Tibial nerve (tissue), 4 donors: Measurements from ENCODE around the gene AURKAIP1. TPM values are rescaled to one million over a fixed set of nuclear protein-coding genes. Genes with fewer than 3 reads are reported as not detected.
"Not testable (repeated sequence)": the region's sequence is repeated elsewhere in the genome, so short reads cannot be mapped to it uniquely, and the experiment has no call there.

Experiments
- DNase-seq, 2 donors: peaks; one replicate each; pipeline ENCODE4 v3.0.0-alpha.2; 2019; ENCODE audit warnings: low spot score in 2 of 2
- H3K27ac ChIP-seq, 4 donors: fragments of 200-600 bp; sonication (generic) in 3 of 4; one replicate each; pipeline ENCODE4 v1.5.1; 2017 to 2019; ENCODE audit warnings: mild to moderate bottlenecking in 1 of 4
- H3K27me3 ChIP-seq, 2 donors: fragments of 200-600 bp; sonication (generic) in 1 of 2; one replicate each; pipeline versions ENCODE4 v1.5.1 to v1.6.0; 2017 to 2019
- H3K36me3 ChIP-seq, 3 donors: fragments of 200-600 bp; sonication (generic); one replicate each; pipeline ENCODE4 v1.5.1; 2018 to 2019
- H3K4me1 ChIP-seq, 4 donors: fragments of 200-600 bp; sonication (generic) in 3 of 4; one replicate each; pipeline ENCODE4 v1.5.1; 2017 to 2019
- H3K4me3 ChIP-seq, 4 donors: fragments of 200-600 bp; sonication (generic) in 3 of 4; one replicate each; pipeline ENCODE4 v1.5.1; 2017 to 2019; ENCODE audit warnings: mild to moderate bottlenecking in 1 of 4, moderate library complexity in 1 of 4
- H3K9me3 ChIP-seq, 4 donors: fragments of 200-600 bp; sonication (generic) in 3 of 4; one replicate each; pipeline ENCODE4 v1.5.1; 2017 to 2019
- EP300 ChIP-seq, 2 donors: sonication (generic); formaldehyde crosslinking; IDR thresholded peaks; one replicate each; pipeline ENCODE4 v1.6.1; 2017; ENCODE audit warnings: antibody characterized with exemption in 2 of 2, mild to moderate bottlenecking in 1 of 2
- POLR2A ChIP-seq, 2 donors: fragments of 450-650 bp; IDR thresholded peaks; one replicate each; pipeline ENCODE4 v1.6.1; 2017; ENCODE audit warnings: antibody characterized with exemption in 2 of 2, mild to moderate bottlenecking in 2 of 2, moderate library complexity in 2 of 2
- WGBS, 2 donors: methylation state at CpG; one replicate each; pipeline ENCODE4 v1.1.5; 2018; 5-methylcytosine and 5-hydroxymethylcytosine counted together
- total RNA-seq, 4 donors: library from RNA; depleted of rRNA; stranded (reverse); fragments of >200 nt; gene quantifications; one replicate each; pipeline ENCODE4 v1.1.0, GENCODE V29; 2016
- TF ChIP-seq, protein P1 (sequence below), 5 experiments: fragments of 200-600 bp in 3 of 5; fragments of 450-650 bp in 2 of 5; sonication (generic) in 3 of 5; IDR thresholded peaks; one replicate each; pipeline ENCODE4 v1.5.1; 2016 to 2019; ENCODE audit warnings: antibody characterized with exemption in 5 of 5, mild to moderate bottlenecking in 3 of 5, moderate library complexity in 2 of 5

Gene AURKAIP1
- total RNA-seq, 4 donors from 2014 or later: 63.9 to 128 (median 105) TPM

DNA sequence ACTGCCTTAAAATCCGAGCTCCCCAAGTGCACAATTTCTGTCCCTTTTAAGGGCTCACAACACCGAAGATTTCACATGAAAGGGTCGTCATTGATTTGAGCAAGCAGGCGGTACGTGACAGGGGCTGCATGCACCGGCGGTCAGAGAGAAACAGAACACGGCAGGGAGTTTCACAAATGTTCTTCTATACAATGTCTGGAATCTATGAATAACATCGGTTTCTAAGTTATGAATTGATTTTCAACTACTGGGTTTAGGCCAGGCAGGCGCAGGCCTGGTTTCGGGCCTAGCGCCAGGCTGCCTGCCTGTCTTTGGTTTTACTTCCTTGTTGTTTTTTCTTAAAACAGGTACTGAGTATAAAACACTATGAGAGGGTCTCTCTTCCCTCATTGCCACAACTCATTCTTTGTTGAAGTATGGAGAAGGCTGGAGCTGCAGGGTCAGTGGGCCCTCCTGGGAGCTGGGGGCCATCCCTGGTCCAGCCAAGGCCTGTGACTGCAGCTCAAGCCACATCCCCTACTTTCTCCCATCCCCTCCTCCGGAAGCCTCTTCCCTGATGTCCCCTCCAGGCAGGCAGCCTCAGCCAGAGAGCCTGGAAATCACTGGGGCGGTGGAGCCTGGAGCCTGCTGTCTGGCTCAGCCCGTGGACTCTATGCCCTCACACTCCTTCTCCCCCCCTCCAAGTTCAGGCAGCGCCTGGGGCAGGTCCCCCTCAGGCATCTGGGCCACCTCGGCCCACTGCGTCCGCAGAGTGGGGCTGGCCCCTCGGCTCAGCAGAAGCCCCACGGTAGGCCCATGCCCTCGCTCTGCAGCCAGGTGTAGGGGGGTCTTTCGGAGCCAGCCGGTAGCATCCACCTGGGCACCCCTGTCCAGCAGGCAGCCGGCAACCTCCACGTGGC is 43.7 kb upstream of the AURKAIP1 start:
- H3K36me3 ChIP-seq: no peaks in the 10 kb centered on the region
- H3K9me3 ChIP-seq: no peaks in the 10 kb centered on the region
- H3K4me3 ChIP-seq: peak overlapping the region in 1 of 4 donors; percentile 55
- peaks cover 0 to 54% (median 18%) of the 10 kb centered on the region in 4 donors for H3K4me1 ChIP-seq
- 80 to 87% methylated on average over 15 to 24 of the region's 26 CpGs for WGBS, 2 donors
- peak overlapping the region; percentile 78 to 92 (median 81) for H3K27ac ChIP-seq
- no peaks in the 10 kb centered on the region for H3K27me3 ChIP-seq
- DNase-seq: no peak
- TF ChIP-seq POLR2A (IDR thresholded peaks at IDR 0.05) (no peak), EP300 (IDR thresholded peaks at IDR 0.05) (no peak)
- TF ChIP-seq, protein P1, sequence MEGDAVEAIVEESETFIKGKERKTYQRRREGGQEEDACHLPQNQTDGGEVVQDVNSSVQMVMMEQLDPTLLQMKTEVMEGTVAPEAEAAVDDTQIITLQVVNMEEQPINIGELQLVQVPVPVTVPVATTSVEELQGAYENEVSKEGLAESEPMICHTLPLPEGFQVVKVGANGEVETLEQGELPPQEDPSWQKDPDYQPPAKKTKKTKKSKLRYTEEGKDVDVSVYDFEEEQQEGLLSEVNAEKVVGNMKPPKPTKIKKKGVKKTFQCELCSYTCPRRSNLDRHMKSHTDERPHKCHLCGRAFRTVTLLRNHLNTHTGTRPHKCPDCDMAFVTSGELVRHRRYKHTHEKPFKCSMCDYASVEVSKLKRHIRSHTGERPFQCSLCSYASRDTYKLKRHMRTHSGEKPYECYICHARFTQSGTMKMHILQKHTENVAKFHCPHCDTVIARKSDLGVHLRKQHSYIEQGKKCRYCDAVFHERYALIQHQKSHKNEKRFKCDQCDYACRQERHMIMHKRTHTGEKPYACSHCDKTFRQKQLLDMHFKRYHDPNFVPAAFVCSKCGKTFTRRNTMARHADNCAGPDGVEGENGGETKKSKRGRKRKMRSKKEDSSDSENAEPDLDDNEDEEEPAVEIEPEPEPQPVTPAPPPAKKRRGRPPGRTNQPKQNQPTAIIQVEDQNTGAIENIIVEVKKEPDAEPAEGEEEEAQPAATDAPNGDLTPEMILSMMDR (IDR thresholded peaks at IDR 0.05): no peak

DNA sequence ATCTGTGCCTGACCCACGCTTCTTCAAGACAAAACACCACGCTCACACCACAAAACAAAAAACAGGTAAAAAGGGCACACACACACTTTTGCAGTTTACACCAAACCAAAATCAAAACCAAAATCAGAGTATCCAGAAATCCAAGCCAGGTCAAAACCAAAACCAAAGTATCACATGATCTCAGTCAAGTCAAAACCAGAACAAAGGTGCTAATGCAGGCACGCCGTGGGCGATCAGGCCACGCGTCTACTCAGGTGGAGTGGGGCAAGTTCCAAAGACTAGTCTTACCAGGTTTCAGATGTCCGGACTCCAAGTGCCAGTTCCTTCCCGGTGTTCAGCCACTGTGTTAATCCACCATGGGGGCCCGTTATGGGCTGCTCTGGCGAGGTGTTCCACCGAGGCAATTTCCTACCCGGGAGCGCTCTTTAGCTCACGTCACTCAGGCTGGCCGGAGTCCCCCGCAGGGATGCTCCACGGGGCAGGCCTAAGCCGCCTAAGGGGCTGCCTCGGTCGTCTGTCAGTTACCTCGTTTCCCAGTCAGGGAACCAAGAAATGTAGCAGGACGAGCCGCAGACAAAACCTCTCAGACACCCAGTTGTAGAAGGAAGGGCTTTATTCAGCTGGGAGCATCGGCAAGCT is 42.9 kb upstream of the AURKAIP1 start:
- not testable (repeated sequence) for H3K36me3 ChIP-seq, H3K9me3 ChIP-seq, H3K4me3 ChIP-seq, DNase-seq, H3K27me3 ChIP-seq
- H3K4me1 ChIP-seq: peaks cover 0 to 50% (median 16%) of the 10 kb centered on the region in 4 donors
- H3K27ac ChIP-seq: peak overlapping the region in 1 of 4 donors; percentile 92
- WGBS, 2 donors: 83 to 84% methylated on average over 18 to 25 of the region's 25 CpGs

DNA sequence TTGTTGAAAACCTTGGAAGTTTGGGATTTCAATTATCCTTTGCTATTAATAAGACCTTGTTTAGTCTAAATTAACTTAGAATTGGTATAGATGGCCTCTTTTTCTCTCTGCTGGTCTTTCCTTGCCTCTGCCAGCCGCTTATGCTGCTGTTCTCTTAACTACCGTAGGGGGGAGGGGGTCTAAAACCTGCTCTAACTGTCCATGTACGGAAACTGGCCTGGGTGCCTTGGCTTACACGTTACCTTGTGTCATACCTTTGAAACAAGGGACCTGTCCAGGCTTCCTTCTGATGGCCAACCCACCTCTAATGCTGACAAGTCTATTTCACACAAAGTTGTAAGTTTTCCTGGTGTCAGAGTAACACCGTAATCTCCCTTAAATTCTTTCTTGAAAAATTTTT is 42.4 kb upstream of the AURKAIP1 start:
- WGBS, 2 donors: 70% methylated on average over 5 of the region's 5 CpGs
- not testable (repeated sequence) for H3K4me3 ChIP-seq, DNase-seq, H3K36me3 ChIP-seq, H3K27me3 ChIP-seq, H3K27ac ChIP-seq, H3K9me3 ChIP-seq
- H3K4me1 ChIP-seq: peaks cover 0 to 44% (median 12%) of the 10 kb centered on the region in 4 donors

DNA sequence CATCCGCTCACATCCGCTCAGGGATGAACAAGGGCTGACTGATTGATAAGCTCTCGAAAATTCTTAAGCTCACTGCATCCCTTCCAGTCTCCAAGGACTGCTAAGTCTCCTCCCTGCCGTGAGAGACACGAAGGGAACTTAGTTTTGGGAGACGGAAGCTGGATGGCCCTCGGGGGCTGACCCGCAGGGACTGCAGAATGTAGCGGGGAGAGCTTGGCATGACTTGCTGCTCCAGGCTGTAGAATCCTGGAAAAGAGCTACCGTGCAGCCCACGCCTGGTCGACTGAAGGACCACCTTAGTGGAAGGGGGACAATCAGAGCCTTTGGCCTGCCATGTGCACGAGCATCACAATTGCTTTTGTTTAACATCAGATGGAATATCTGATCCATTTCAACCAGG is 40.7 kb upstream of the AURKAIP1 start:
- DNase-seq: no peak
- Histone ChIP-seq H3K4me3 (no peak overlapping the region), H3K27me3 (no peaks in the 10 kb centered on the region), H3K36me3 (peaks cover 0 to 7% (median 0%) of the 10 kb centered on the region in 3 donors), H3K4me1 (peaks cover 0 to 30% (median 4%) of the 10 kb centered on the region in 4 donors), H3K9me3 (no peaks in the 10 kb centered on the region), H3K27ac (peak overlapping the region in 1 of 4 donors; percentile 17)
- TF ChIP-seq POLR2A (IDR thresholded peaks at IDR 0.05): no peak
- TF ChIP-seq EP300 (IDR thresholded peaks at IDR 0.05): no peak
- TF ChIP-seq, protein P1 (IDR thresholded peaks at IDR 0.05): no peak
- 76 to 77% methylated on average over 13 of the region's 13 CpGs for WGBS, 2 donors

DNA sequence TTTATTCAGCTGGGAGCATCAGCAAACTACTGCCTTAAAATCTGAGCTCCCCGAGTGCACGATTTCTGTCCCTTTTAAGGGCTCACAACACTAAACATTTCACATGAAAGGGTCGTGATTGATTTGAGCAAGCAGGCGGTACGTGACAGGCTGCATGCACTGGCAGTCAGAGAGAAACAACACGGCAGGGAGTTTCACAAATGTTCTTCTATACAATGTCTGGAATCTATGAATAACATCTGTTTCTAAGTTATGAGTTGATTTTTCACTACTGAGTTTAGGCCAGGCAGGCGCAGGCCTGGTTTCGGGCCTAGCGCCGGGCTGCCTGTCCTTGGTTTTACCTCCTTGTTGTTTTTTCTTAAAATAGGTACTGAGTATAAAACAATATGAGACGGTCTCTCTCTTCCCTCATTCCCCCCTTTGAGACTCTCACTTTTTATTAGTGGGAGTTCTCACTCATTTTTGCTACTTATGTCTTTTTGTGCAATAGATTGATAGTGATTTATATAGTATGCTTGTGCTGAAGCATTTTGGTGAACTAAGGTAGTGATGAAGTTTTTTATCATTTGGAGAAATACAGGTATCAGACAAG is 37.4 kb upstream of the AURKAIP1 start:
- not testable (repeated sequence) for H3K4me3 ChIP-seq, H3K9me3 ChIP-seq, DNase-seq, H3K27ac ChIP-seq, H3K27me3 ChIP-seq
- peaks cover 0 to 13% (median 0%) of the 10 kb centered on the region in 3 donors for H3K36me3 ChIP-seq
- peaks cover 0 to 28% (median 7%) of the 10 kb centered on the region in 4 donors for H3K4me1 ChIP-seq
- WGBS, 2 donors: 93 to 94% methylated on average over 11 of the region's 11 CpGs

DNA sequence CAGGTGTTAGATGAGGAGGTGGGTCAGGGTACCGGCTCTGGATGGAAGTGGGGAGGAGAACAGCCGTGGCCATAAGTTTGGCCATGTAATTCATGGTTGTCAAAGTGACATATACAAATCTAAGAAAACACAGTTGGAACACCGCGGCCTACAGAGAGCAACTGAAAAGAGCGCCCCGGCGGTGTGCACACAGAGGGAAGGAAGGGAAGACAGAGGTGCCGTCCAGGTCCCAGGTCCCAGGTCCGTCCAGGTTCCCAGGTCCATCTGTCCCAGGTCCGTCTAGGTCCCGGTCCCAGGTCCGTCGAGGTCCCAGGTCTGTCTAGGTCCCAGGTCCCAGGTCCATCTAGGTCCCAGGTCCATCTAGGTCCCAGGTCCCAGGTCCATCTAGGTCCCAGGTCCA is 36.6 kb upstream of the AURKAIP1 start:
- WGBS, 2 donors: 91 to 96% methylated on average over 13 of the region's 13 CpGs
- no peak overlapping the region for H3K27ac ChIP-seq
- H3K4me1 ChIP-seq: peaks cover 0 to 28% (median 7%) of the 10 kb centered on the region in 4 donors
- no peak for TF ChIP-seq EP300 (IDR thresholded peaks at IDR 0.05)
- TF ChIP-seq, protein P1 (IDR thresholded peaks at IDR 0.05): no peak
- no peak for TF ChIP-seq POLR2A (IDR thresholded peaks at IDR 0.05)
- H3K4me3 ChIP-seq: no peak overlapping the region
- H3K27me3 ChIP-seq: no peaks in the 10 kb centered on the region
- no peaks in the 10 kb centered on the region for H3K9me3 ChIP-seq
- H3K36me3 ChIP-seq: peaks cover 0 to 13% (median 0%) of the 10 kb centered on the region in 3 donors
- no peak for DNase-seq

DNA sequence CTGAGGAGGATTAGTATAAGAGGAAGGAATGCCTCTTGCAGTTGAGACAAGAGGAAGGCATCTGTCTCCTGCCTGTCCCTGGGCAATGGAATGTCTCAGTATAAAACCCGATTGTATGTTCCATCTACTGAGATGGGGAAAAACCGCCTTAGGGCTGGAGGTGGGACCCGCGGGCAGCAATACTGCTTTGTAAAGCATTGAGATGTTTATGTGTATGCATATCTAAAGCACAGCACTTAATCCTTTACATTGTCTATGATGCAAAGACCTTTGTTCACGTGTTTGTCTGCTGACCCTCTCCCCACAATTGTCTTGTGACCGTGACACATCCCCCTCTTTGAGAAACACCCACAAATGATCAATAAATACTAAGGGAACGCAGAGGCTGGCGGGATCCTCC is 35.2 kb upstream of the AURKAIP1 start:
- H3K27me3 ChIP-seq, H3K27ac ChIP-seq, H3K4me3 ChIP-seq, H3K9me3 ChIP-seq, DNase-seq: not testable (repeated sequence)
- Histone ChIP-seq H3K4me1 (peaks cover 4 to 41% (median 18%) of the 10 kb centered on the region in 4 donors), H3K36me3 (peaks cover 0 to 22% (median 0%) of the 10 kb centered on the region in 3 donors)
- 43 to 51% methylated on average over 8 of the region's 8 CpGs for WGBS, 2 donors
